ENCODE results near the gene THEM5.

The THEM5 gene

DNA sequence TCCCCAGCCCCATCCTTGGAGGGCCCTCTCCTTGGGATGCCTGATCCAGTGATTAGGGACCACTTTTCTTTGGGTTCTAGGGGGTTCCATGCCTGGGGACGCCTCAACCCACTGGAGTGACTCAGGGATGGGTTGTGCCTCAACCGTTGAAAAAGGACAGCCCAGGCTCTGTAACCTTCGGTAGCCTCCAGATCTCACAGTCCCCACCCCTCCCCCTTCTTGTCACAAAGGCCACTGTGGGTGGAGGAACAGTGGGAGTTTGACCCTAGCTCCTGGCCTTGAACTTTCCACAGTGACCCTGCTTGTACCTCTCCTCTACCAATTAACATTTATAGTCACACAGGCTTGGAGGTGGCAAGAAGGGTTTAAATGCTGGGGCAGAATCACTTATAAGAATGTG lies 19.3 kb downstream of the THEM5 start:
- no peak for DNase-seq (ENCODE audit: low read depth)
- no peak overlapping the region for H3K4me3 ChIP-seq (ENCODE audit: control insufficient read depth, low read depth, low read length)
- TF ChIP-seq, protein P1, sequence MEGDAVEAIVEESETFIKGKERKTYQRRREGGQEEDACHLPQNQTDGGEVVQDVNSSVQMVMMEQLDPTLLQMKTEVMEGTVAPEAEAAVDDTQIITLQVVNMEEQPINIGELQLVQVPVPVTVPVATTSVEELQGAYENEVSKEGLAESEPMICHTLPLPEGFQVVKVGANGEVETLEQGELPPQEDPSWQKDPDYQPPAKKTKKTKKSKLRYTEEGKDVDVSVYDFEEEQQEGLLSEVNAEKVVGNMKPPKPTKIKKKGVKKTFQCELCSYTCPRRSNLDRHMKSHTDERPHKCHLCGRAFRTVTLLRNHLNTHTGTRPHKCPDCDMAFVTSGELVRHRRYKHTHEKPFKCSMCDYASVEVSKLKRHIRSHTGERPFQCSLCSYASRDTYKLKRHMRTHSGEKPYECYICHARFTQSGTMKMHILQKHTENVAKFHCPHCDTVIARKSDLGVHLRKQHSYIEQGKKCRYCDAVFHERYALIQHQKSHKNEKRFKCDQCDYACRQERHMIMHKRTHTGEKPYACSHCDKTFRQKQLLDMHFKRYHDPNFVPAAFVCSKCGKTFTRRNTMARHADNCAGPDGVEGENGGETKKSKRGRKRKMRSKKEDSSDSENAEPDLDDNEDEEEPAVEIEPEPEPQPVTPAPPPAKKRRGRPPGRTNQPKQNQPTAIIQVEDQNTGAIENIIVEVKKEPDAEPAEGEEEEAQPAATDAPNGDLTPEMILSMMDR (IDR thresholded peaks at IDR 0.05; ENCODE audit: control insufficient read depth, insufficient read depth, low read depth, low read length, missing control alignments) = no peak

DNA sequence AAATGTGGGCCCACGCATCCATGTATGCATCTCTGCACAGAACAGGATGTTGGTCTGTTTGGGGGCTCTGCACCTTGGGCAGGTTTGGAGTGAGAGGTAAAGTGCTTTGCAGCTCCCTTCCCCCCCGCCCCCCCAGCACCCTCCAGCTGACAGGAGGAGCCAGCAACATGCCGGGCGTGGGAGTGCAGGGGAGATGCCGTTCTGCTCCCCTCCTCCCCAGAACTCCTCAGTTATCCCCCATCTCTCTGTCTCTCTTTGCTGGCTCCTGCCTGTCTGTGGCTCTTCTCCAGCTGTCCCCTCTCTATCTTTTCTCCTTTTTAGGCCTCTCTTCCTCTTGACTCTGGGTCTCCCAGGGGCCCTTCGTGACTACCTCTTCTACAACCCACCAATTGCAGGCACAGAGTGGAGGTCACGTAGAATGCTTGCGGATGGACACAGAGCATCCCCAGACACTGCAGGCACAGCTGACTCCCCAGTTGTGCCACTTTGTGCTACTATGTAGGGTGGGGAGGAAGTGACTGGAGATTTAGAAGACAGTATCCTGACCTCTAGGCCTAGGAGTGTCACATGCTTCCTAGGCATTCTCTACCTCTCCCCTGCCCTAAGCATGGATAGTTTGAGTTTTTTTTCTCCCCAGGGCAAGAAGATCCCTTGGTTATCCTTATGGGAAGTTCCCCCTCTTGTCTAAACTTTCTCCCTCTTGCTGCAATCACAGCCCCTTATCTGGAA lies 20.2 kb downstream of the THEM5 start:
- DNase-seq (ENCODE audit: low read depth) = no peak
- TF ChIP-seq, protein P1 (IDR thresholded peaks at IDR 0.05; ENCODE audit: control insufficient read depth, insufficient read depth, low read depth, low read length, missing control alignments) = no peak
- no peak overlapping the region for H3K4me3 ChIP-seq (ENCODE audit: control insufficient read depth, low read depth, low read length)

DNA sequence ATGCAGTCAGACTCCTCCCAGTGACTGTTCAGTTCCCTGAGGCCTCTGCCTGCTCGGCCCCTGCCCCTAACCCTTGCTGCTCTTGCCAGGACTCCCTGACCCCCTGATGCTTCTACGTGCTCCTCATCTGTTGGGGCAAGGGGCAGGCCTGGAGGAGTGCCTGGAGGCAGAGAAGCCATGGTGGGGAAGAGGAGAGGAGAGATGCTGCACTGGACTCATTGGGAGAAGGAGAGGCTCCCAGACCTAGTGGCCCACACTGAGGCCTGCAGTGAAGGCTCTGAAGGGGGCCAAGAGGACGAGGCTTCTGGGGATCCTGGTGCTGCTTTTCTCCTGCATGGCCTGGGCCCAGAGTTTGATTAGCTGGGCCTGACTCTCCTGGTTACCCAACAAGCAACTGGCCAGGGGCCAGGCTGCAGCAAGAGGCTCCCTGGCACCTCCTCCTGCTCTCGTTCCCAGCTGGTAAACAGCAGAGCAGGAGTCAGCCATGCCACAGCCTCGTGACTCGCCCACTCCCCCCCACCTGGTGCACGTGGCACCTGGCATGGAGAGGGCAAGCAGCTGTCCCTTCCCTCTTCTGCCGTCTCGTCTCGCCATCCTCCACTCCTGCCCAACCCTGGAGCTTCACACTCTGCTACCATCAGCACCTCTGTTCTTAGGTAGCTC lies 21.1 kb downstream of the THEM5 start:
- TF ChIP-seq, protein P1 (IDR thresholded peaks at IDR 0.05; ENCODE audit: control insufficient read depth, insufficient read depth, low read depth, low read length, missing control alignments) = no peak
- peak; percentile 31 for DNase-seq (ENCODE audit: low read depth)
- no peak overlapping the region for H3K4me3 ChIP-seq (ENCODE audit: control insufficient read depth, low read depth, low read length)

DNA sequence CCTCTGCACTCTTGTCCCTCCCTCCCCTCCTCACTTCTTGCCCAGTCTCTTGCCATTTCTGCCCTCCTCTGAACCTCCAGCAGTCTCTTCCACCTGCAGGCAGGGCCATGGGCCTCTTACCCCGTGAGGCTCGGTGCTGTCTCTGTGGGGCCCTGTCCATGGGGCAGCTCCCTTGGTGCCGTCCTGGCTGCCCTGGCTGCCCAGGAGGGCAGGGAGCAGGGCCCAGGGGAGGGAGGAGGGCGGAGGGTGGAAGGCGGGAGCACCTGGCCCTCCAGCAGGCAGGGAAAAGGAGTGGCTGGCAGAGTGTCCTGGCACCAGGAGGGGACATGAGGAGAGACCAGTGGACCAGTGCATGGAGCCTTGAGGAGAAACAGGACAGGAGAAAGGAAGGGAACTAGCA lies 21.9 kb downstream of the THEM5 start, which contains the start of gene RORC:
TSS of gene RORC (minus strand) at position 198 of the 400 bp plus-strand sequence. CDS start at position 160, 38 bp downstream.
- TF ChIP-seq, protein P1 (IDR thresholded peaks at IDR 0.05; ENCODE audit: control insufficient read depth, insufficient read depth, low read depth, low read length, missing control alignments) = no peak
- H3K4me3 ChIP-seq (ENCODE audit: control insufficient read depth, low read depth, low read length) = no peak within 1 kb of the TSS
- DNase-seq (ENCODE audit: low read depth) = no peak

DNA sequence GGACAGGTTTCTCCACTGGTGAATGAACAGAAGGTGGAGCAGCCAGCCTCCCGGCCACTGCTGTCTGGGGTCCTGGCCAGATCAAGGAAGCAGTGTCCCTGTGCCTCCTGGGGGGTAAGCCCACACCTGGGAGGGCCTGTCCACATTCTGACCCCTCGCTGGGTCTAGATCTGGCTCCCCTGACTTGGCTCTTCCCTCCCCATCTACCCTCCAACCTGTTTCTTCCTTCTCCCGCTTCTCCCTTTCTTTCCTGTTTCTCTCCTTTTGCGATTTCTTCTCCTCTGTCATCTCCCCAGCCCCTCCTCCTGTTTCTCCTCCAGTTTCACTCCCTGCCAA lies 22.3 kb downstream of the THEM5 start:
- DNase-seq (ENCODE audit: low read depth) = no peak
- TF ChIP-seq, protein P1 (IDR thresholded peaks at IDR 0.05; ENCODE audit: control insufficient read depth, insufficient read depth, low read depth, low read length, missing control alignments) = no peak
- no peak overlapping the region for H3K4me3 ChIP-seq (ENCODE audit: control insufficient read depth, low read depth, low read length)

DNA sequence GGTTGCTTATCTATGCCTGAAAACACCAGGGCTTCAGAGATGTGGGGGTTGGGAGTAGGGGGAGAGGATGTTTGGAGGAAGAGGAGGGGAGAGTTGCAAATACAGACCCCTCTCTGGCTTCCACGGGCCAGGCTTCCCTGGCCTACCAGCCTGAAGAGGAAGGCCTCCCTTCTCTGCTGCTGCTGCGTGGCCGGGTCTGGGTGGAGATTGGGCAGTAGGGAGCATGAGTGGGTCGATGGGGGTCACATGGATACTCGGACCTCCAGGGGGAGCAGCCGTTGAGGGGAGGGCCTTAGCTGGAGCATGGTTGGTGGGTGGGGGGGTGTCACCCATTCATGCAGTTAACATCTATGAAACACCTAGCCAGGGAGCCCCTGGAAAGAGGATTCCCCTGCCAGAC lies 23.5 kb downstream of the THEM5 start:
- no peak for DNase-seq (ENCODE audit: low read depth)
- TF ChIP-seq, protein P1 (IDR thresholded peaks at IDR 0.05; ENCODE audit: control insufficient read depth, insufficient read depth, low read depth, low read length, missing control alignments) = no peak
- H3K4me3 ChIP-seq (ENCODE audit: control insufficient read depth, low read depth, low read length) = no peak overlapping the region
